ENCODE results near the gene MRPL52. TPM values are rescaled to one million over a fixed set of nuclear protein-coding genes. Genes with fewer than 3 reads are reported as not detected.
"Not testable (repeated sequence)": the region's sequence is repeated elsewhere in the genome, so short reads cannot be mapped to it uniquely, and the experiment has no call there.

Gene MRPL52
- total RNA-seq, 4 donors from 2014 or later = 27.0 to 64.5 (median 37.2) TPM

GRCh38 chr14:22801716-22802115, 28.0 kb upstream of the MRPL52 start:
- Histone ChIP-seq H3K36me3 (no peaks in the 10 kb centered on the region), H3K4me3 (no peak overlapping the region), H3K27ac (replicated peaks in 1 of 4) (no peak overlapping the region), H3K4me1 (no peaks in the 10 kb centered on the region), H3K9me3 (no peaks in the 10 kb centered on the region), H3K27me3 (peaks cover 0 to 2% (median 0%) of the 10 kb centered on the region in 4 donors)
- TF ChIP-seq POLR2A (IDR thresholded peaks at IDR 0.05; ENCODE audit: low read depth) (no peak), POLR2AphosphoS5 (IDR thresholded peaks at IDR 0.05) (no peak), CTCF (IDR thresholded peaks at IDR 0.05) (no peak), EP300 (IDR thresholded peaks at IDR 0.05) (no peak)
- intact Hi-C loops (cut with DNase I) = no loop called here
- 88% methylated on average over 8 of the region's 8 CpGs for WGBS
- no peak for DNase-seq (ENCODE audit: extremely low spot score)

- H3K36me3 ChIP-seq = no peaks in the 10 kb centered on the region
- H3K9me3 ChIP-seq = no peaks in the 10 kb centered on the region
- no peaks in the 10 kb centered on the region for H3K4me1 ChIP-seq
- H3K27ac ChIP-seq (replicated peaks in 1 of 4) = no peak overlapping the region
- H3K27me3 ChIP-seq = peaks cover 0 to 2% (median 0%) of the 10 kb centered on the region in 4 donors
- no peak for DNase-seq (ENCODE audit: extremely low spot score)
- H3K4me3 ChIP-seq = no peak overlapping the region
- intact Hi-C loops (cut with DNase I) = no loop called here
- WGBS = 76% methylated on average over 12 of the region's 12 CpGs
- TF ChIP-seq POLR2AphosphoS5 (IDR thresholded peaks at IDR 0.05) (no peak), CTCF (IDR thresholded peaks at IDR 0.05) (no peak), POLR2A (IDR thresholded peaks at IDR 0.05; ENCODE audit: low read depth) (no peak), EP300 (IDR thresholded peaks at IDR 0.05) (no peak)
Measured at GRCh38 chr14:22802860-22803686, 26.6 kb upstream of the MRPL52 start.

GRCh38 chr14:22803687-22803974, 26.1 kb upstream of the MRPL52 start:
- no peaks in the 10 kb centered on the region for H3K9me3 ChIP-seq
- H3K4me1 ChIP-seq = no peaks in the 10 kb centered on the region
- 85% methylated on average over 3 of the region's 3 CpGs for WGBS
- intact Hi-C loops (cut with DNase I) = no loop called here
- peaks cover 0 to 2% (median 0%) of the 10 kb centered on the region in 4 donors for H3K27me3 ChIP-seq
- DNase-seq (ENCODE audit: extremely low spot score) = no peak
- H3K27ac ChIP-seq (replicated peaks in 1 of 4) = no peak overlapping the region
- TF ChIP-seq POLR2AphosphoS5 (IDR thresholded peaks at IDR 0.05) (no peak), POLR2A (IDR thresholded peaks at IDR 0.05; ENCODE audit: low read depth) (no peak), CTCF (IDR thresholded peaks at IDR 0.05) (no peak), EP300 (IDR thresholded peaks at IDR 0.05) (no peak)
- H3K4me3 ChIP-seq = no peak overlapping the region
- H3K36me3 ChIP-seq = no peaks in the 10 kb centered on the region

GRCh38 chr14:22805235-22805634, 24.5 kb upstream of the MRPL52 start:
- H3K27ac ChIP-seq (replicated peaks in 1 of 4); H3K27me3 ChIP-seq; H3K4me3 ChIP-seq; DNase-seq (ENCODE audit: extremely low spot score); H3K36me3 ChIP-seq; H3K4me1 ChIP-seq; H3K9me3 ChIP-seq; intact Hi-C loops (cut with DNase I): not testable (repeated sequence)
- WGBS = 86% methylated on average over 4 of the region's 4 CpGs

- Histone ChIP-seq H3K4me3 (no peak overlapping the region), H3K9me3 (no peaks in the 10 kb centered on the region), H3K27me3 (no peaks in the 10 kb centered on the region), H3K36me3 (no peaks in the 10 kb centered on the region), H3K4me1 (no peaks in the 10 kb centered on the region), H3K27ac (replicated peaks in 1 of 4) (no peak overlapping the region)
- no peak for TF ChIP-seq CTCF (IDR thresholded peaks at IDR 0.05)
- no peak for TF ChIP-seq EP300 (IDR thresholded peaks at IDR 0.05)
- TF ChIP-seq POLR2A (IDR thresholded peaks at IDR 0.05; ENCODE audit: low read depth) = no peak
- no peak for TF ChIP-seq POLR2AphosphoS5 (IDR thresholded peaks at IDR 0.05)
- no peak for DNase-seq (ENCODE audit: extremely low spot score)
- intact Hi-C loops (cut with DNase I) = no loop called here
- WGBS = 72% methylated on average over 13 of the region's 13 CpGs
Measured at GRCh38 chr14:22807432-22808087, 22.1 kb upstream of the MRPL52 start.

Measured in esophagus muscularis mucosa (tissue), 4 donors.